Tibial nerve (tissue), 4 donors: ENCODE measurements around the gene USP35.

Experiments used
- CTCF ChIP-seq, 5 experiments: fragments of 200-600 bp in 3 of 5; fragments of 450-650 bp in 2 of 5; sonication (generic) in 3 of 5; IDR thresholded peaks; one replicate each; pipeline ENCODE4 v1.5.1; 2016 to 2019; ENCODE audit warnings: antibody characterized with exemption in 5 of 5, mild to moderate bottlenecking in 3 of 5, moderate library complexity in 2 of 5
- EP300 ChIP-seq, 2 donors: sonication (generic); formaldehyde crosslinking; IDR thresholded peaks; one replicate each; pipeline ENCODE4 v1.6.1; 2017; ENCODE audit warnings: antibody characterized with exemption in 2 of 2, mild to moderate bottlenecking in 1 of 2
- POLR2A ChIP-seq, 2 donors: fragments of 450-650 bp; IDR thresholded peaks; one replicate each; pipeline ENCODE4 v1.6.1; 2017; ENCODE audit warnings: antibody characterized with exemption in 2 of 2, mild to moderate bottlenecking in 2 of 2, moderate library complexity in 2 of 2

GRCh38 chr11:78176605-78177141 lies 12.0 kb upstream of the USP35 start:
- no peak for TF ChIP-seq CTCF (IDR thresholded peaks at IDR 0.05)
- no peak for TF ChIP-seq EP300 (IDR thresholded peaks at IDR 0.05)
- no peak for TF ChIP-seq POLR2A (IDR thresholded peaks at IDR 0.05)
